Parathyroid adenoma (tissue), 2 donors: ENCODE data around the gene PTPN1.
"Not testable (repeated sequence)": the region's sequence is repeated elsewhere in the genome, so short reads cannot be mapped to it uniquely, and the experiment has no call there.

Source experiments
- H2AFZ ChIP-seq: fragments of 300-600 bp; sonication (generic); one replicate; pipeline ENCODE4 v1.7.0; 2017; ENCODE audit warnings: antibody characterized with exemption, mild to moderate bottlenecking
- H3K27ac ChIP-seq: fragments of 300-600 bp; sonication (generic); one replicate; pipeline ENCODE4 v1.7.0; 2017
- H3K27me3 ChIP-seq: fragments of 300-600 bp; sonication (generic); one replicate; pipeline ENCODE4 v1.7.0; 2017; ENCODE audit warnings: low read length; ENCODE audit not compliant: control insufficient read depth, insufficient read depth
- H3K36me3 ChIP-seq: fragments of 300-600 bp; sonication (generic); one replicate; pipeline ENCODE4 v1.7.0; 2017; ENCODE audit warnings: low read length; ENCODE audit not compliant: control insufficient read depth, insufficient read depth
- H3K4me1 ChIP-seq: fragments of 300-600 bp; sonication (generic); one replicate; pipeline ENCODE4 v1.7.0; 2017; ENCODE audit warnings: control low read depth
- H3K4me2 ChIP-seq: fragments of 300-600 bp; sonication (generic); one replicate; pipeline ENCODE4 v1.7.0; 2017; ENCODE audit warnings: low read length
- H3K4me3 ChIP-seq: fragments of 300-600 bp; sonication (generic); one replicate; pipeline ENCODE4 v1.7.0; 2017; ENCODE audit warnings: low read depth, low read length
- H3K79me2 ChIP-seq: fragments of 300-600 bp; sonication (generic); one replicate; pipeline ENCODE4 v1.7.0; 2017; ENCODE audit warnings: control low read depth
- H3K9ac ChIP-seq: fragments of 300-600 bp; sonication (generic); one replicate; pipeline ENCODE4 v1.7.0; 2017; ENCODE audit warnings: mild to moderate bottlenecking
- H3K9me3 ChIP-seq: fragments of 300-600 bp; sonication (generic); one replicate; pipeline ENCODE4 v1.7.0; 2017; ENCODE audit warnings: low read length; ENCODE audit not compliant: control insufficient read depth
- TF ChIP-seq, protein P1 (sequence below): fragments of 300-600 bp; sonication (generic); IDR thresholded peaks from one replicate; pipeline ENCODE4 v1.7.0; 2017; ENCODE audit warnings: antibody characterized with exemption, mild to moderate bottlenecking
- donor health status: primary hyperparathyroidism.

The PTPN1 gene

DNA sequence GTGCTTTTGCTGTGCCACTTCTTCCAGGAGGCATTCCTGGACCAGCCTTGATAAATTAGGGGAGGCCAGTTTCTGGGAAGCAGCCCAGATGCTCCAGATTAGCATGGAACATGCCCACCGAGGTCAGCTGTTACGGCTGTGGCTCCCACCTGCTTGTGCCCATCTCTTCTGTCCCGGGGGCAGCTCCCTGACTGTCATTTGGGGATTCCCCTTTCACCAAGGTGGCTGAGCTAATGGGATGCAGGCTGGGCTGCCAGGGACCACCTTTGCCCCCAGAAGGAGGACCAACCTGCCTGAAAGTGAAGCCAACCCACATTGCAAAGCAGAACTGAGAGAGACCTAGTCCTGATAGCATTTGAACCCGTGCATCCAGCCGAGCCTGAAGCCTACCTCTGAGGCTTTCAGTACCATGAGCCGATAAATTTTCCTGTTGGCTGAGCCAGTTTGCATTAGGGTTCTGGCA lies 85.3 kb downstream of the PTPN1 start:
- H3K9me3 ChIP-seq, result no peaks in the 10 kb centered on the region
- H3K79me2 ChIP-seq, result no peaks in the 10 kb centered on the region
- H3K4me2 ChIP-seq, result no peak overlapping the region
- no peak overlapping the region for H2AFZ ChIP-seq
- H3K36me3 ChIP-seq, result no peaks in the 10 kb centered on the region
- H3K27me3 ChIP-seq, result no peaks in the 10 kb centered on the region
- H3K9ac ChIP-seq, result no peak overlapping the region
- H3K27ac ChIP-seq, result no peak overlapping the region
- TF ChIP-seq, protein P1, sequence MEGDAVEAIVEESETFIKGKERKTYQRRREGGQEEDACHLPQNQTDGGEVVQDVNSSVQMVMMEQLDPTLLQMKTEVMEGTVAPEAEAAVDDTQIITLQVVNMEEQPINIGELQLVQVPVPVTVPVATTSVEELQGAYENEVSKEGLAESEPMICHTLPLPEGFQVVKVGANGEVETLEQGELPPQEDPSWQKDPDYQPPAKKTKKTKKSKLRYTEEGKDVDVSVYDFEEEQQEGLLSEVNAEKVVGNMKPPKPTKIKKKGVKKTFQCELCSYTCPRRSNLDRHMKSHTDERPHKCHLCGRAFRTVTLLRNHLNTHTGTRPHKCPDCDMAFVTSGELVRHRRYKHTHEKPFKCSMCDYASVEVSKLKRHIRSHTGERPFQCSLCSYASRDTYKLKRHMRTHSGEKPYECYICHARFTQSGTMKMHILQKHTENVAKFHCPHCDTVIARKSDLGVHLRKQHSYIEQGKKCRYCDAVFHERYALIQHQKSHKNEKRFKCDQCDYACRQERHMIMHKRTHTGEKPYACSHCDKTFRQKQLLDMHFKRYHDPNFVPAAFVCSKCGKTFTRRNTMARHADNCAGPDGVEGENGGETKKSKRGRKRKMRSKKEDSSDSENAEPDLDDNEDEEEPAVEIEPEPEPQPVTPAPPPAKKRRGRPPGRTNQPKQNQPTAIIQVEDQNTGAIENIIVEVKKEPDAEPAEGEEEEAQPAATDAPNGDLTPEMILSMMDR, result no peak
- H3K4me1 ChIP-seq, result peaks cover 16% of the 10 kb centered on the region
- H3K4me3 ChIP-seq, result no peak overlapping the region

DNA sequence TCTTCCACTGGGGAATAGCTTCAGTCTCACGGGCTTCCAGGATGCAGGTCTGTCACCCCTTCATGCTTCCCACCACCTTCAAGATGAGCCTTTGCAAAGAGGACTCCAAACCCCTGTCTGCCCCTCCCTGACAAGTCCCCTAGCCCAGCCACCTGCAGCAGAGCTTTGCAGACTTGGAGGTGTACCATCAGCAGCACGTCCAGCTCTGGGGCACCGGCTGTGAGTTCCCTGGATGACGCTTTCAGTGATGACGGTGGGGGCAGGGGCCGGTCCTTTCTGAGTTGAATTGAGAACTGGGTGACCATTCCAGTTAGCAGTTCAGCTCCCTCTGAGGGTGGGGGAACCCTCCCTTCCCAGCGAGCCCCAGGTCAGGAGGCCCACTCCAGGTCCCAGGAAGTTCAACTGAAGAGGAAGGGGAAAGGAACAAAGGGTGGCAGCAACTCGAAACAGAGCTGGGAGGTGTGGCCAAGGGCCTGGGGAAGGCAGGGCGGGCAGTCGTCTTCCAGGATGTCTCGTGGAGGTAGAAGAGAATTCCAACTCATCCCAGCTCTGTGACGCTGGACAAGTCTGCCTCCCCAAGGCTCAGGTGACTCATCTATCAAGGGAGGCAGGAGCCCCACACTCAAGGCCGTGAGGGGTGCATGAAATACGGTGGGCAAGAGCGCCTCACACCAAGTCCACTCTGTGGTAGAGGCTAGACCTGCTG lies 86.0 kb downstream of the PTPN1 start:
- H3K79me2 ChIP-seq, result no peaks in the 10 kb centered on the region
- H3K9ac ChIP-seq, result no peak overlapping the region
- H3K9me3 ChIP-seq, result no peaks in the 10 kb centered on the region
- H3K27me3 ChIP-seq, result no peaks in the 10 kb centered on the region
- H3K4me1 ChIP-seq, result peaks cover 16% of the 10 kb centered on the region
- H3K4me2 ChIP-seq, result peak overlapping the region; percentile 20
- H3K4me3 ChIP-seq, result no peak overlapping the region
- no peaks in the 10 kb centered on the region for H3K36me3 ChIP-seq
- H3K27ac ChIP-seq, result no peak overlapping the region
- TF ChIP-seq, protein P1, result no peak
- H2AFZ ChIP-seq, result peak overlapping the region; percentile 62

DNA sequence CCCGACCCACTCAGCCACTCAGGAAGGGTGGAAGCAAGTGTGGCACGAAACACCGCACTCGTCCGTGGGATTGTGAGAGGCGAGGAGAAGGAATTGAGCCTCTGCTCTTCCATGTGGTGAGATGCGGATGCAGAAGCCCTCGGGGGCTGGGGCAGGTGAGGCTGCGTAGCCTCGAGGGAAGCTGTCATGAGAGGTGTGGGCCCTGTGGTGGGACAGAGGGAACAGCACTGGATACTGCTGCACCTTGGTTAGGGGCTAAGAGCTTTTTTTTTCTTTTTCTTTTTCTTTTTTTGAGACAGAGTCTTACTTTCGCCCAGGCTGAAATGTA lies 86.5 kb downstream of the PTPN1 start:
- Histone ChIP-seq H3K4me2 (no peak overlapping the region), H3K36me3 (no peaks in the 10 kb centered on the region), H2AFZ (no peak overlapping the region), H3K27ac (no peak overlapping the region), H3K79me2 (no peaks in the 10 kb centered on the region), H3K27me3 (no peaks in the 10 kb centered on the region), H3K4me1 (peaks cover 16% of the 10 kb centered on the region), H3K4me3 (no peak overlapping the region), H3K9ac (no peak overlapping the region), H3K9me3 (no peaks in the 10 kb centered on the region)
- TF ChIP-seq, protein P1, result no peak

DNA sequence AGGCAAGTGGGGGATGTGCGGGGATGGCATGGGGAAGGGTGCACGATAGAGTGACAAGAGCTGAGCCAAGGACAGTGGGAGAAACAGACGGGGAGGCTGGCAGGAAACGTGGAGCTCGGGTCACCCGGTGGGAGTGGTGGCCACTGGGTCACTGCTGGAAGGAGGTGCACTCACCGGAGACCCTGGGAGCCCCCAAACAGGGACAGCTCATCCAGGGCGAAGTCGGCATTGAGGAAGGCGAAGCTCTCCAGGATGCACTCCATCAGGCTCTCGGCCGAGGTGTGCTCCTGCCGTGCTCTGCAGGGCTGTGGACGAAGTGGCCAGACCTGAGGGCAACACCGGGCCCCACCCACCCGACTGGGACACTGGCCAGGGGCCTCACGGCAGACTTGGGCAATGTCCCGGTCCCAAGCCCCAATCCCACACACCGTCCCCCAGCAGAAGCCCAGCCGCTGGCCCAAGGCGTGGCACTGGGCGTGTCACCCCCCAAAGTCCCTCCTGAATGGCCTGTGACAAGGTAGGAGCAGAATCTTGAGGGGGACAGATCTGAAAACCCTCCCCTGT lies 87.3 kb downstream of the PTPN1 start:
- Histone ChIP-seq H3K27ac (no peak overlapping the region), H3K79me2 (no peaks in the 10 kb centered on the region), H3K9ac (no peak overlapping the region), H3K4me2 (no peak overlapping the region), H3K4me1 (peaks cover 16% of the 10 kb centered on the region), H3K36me3 (no peaks in the 10 kb centered on the region), H2AFZ (no peak overlapping the region), H3K4me3 (no peak overlapping the region), H3K27me3 (no peaks in the 10 kb centered on the region), H3K9me3 (no peaks in the 10 kb centered on the region)
- TF ChIP-seq, protein P1, result no peak

DNA sequence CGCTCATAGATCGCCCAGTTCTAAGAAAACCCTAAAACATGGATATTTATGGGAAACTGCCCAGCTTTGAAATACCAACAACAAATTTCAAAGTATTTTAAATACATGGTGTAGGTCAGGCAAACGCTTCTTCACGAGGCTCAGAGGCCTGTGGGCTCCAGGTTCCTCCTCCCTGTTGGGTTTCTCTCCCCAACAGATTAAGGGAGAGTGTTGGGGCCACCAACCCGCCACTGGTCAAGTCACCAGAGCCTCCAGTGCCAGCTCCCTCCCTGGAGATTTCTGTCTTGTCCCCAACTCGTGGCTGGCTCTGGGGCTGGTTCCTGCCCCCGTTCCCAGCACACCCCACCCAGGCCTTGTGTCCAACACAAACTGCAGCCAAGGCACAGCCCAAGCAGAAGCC lies 87.9 kb downstream of the PTPN1 start:
- Histone ChIP-seq H3K36me3 (no peaks in the 10 kb centered on the region), H3K27ac (no peak overlapping the region), H3K9me3 (no peaks in the 10 kb centered on the region), H3K27me3 (no peaks in the 10 kb centered on the region), H3K4me2 (no peak overlapping the region), H2AFZ (no peak overlapping the region), H3K9ac (no peak overlapping the region), H3K4me1 (peaks cover 16% of the 10 kb centered on the region), H3K4me3 (no peak overlapping the region), H3K79me2 (no peaks in the 10 kb centered on the region)
- TF ChIP-seq, protein P1, result no peak

DNA sequence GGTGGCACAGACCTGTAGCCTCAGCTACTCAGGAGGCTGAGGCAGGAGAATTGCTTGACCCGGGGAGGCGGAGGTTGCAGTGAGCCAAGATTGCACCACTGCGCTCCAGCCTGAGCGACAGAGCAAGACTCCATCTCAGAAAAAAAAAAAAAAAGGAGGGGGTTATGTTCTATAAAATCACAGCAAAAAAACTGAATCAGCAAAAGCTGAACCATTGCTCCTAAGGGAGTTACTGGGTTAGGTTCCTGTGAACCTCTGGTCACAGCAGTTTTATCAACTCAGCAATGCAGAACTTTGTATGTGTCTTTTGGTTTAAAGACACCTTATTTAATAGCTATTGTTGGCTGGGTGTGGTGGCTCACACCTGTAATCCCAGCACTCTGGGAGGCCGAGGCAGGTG lies 88.6 kb downstream of the PTPN1 start:
- H2AFZ ChIP-seq, H3K27ac ChIP-seq, H3K4me2 ChIP-seq, H3K27me3 ChIP-seq, H3K36me3 ChIP-seq, H3K9ac ChIP-seq, H3K9me3 ChIP-seq, H3K79me2 ChIP-seq, H3K4me3 ChIP-seq: not testable (repeated sequence)
- peaks cover 16% of the 10 kb centered on the region for H3K4me1 ChIP-seq
